BE2C (cell line): ENCODE results near the gene TBXAS1.

Source experiments
- DNase-seq: peaks from one replicate; pipeline ENCODE4 v3.0.0-alpha.2; 2020
- H3K27me3 ChIP-seq: fragments of 250-450 bp; sonication (Bioruptor Pico); 2 replicates; pipeline ENCODE4 v1.5.1; 2020; ENCODE audit warnings: mild to moderate bottlenecking
- H3K36me3 ChIP-seq: fragments of 250-450 bp; sonication (Bioruptor Pico); 2 replicates; pipeline ENCODE4 v1.5.1; 2020; ENCODE audit warnings: mild to moderate bottlenecking
- H3K4me1 ChIP-seq: fragments of 250-450 bp; sonication (Bioruptor Pico); 2 replicates; pipeline ENCODE4 v1.5.1; 2020
- H3K4me3 ChIP-seq: 2 replicates; pipeline ENCODE4 v1.5.1; 2011; ENCODE audit warnings: low read depth, low read length
- H3K9me3 ChIP-seq: fragments of 250-450 bp; sonication (Bioruptor Pico); 2 replicates; pipeline ENCODE4 v1.5.1; 2020
- CTCF ChIP-seq: IDR thresholded peaks from 2 replicates; pipeline ENCODE4 v1.5.1; 2012; ENCODE audit warnings: mild to moderate bottlenecking, low read depth, low read length

Gene TBXAS1

DNA sequence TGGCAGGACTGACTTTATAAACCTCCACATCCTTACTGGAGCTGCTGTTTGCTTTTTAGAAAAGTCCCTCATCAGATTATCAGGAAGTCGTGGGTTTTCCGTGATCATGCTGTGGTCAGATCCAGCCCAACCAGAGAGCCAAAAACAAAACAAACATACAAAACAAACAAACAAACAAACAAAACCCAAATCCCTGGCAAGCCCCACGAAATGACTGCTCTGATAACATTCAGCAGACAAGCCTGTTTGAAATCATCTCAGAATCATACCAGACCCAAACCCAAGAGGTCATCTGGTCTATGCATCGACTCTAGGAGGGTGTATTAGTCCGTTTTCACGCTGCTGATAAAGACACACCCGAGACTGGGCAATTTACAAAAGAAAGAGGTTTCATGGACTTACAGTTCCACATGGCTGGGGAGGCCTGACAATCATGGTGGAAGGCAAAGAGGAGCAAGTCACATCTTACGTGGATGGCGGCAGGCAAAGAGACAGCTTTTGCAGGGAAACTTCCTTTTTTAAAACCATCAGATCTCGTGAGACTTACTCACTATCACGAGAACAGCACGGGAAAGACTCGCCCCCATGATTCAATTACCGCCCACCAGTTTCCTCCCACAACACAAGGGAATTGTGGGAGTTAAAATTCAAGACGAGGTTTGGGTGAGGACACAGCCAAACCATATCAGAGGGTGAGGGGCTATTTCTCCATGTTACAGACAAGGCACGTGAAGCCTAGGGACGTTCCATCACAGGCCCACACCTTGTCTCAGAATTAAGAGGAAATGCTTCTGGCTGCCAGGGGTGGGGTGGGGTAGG is 148.0 kb downstream of the TBXAS1 start:
- Histone ChIP-seq H3K9me3 (no peaks in the 10 kb centered on the region), H3K4me3 (no peak overlapping the region), H3K4me1 (peaks cover 4% of the 10 kb centered on the region; the same call in 1 of the 2 replicates), H3K36me3 (no peaks in the 10 kb centered on the region), H3K27me3 (no peaks in the 10 kb centered on the region)
- TF ChIP-seq CTCF = no peak
- DNase-seq = no peak

DNA sequence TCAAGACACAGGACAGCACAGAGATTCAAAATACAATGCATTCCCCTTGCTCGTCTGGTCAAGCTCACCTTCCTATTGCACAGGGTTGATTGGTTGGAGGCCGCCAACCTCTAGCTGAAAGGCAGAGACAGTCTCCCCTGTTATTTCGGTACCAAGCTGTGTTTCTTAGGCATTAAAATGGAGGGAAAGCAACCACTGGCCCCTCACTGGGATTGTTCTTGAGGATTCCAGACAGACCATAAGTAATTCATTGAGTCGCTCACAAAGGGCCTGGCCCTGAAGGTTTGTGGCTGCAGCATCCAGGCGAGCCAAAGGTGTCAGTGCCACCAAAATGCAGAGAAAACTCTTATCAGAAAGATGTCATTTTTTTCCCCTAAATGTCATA is 152.4 kb downstream of the TBXAS1 start:
- no peak for DNase-seq
- H3K36me3 ChIP-seq = no peaks in the 10 kb centered on the region
- H3K27me3 ChIP-seq = no peaks in the 10 kb centered on the region
- TF ChIP-seq CTCF = no peak
- no peaks in the 10 kb centered on the region for H3K9me3 ChIP-seq
- peaks cover 4% of the 10 kb centered on the region; the same call in 1 of the 2 replicates for H3K4me1 ChIP-seq
- no peak overlapping the region for H3K4me3 ChIP-seq

DNA sequence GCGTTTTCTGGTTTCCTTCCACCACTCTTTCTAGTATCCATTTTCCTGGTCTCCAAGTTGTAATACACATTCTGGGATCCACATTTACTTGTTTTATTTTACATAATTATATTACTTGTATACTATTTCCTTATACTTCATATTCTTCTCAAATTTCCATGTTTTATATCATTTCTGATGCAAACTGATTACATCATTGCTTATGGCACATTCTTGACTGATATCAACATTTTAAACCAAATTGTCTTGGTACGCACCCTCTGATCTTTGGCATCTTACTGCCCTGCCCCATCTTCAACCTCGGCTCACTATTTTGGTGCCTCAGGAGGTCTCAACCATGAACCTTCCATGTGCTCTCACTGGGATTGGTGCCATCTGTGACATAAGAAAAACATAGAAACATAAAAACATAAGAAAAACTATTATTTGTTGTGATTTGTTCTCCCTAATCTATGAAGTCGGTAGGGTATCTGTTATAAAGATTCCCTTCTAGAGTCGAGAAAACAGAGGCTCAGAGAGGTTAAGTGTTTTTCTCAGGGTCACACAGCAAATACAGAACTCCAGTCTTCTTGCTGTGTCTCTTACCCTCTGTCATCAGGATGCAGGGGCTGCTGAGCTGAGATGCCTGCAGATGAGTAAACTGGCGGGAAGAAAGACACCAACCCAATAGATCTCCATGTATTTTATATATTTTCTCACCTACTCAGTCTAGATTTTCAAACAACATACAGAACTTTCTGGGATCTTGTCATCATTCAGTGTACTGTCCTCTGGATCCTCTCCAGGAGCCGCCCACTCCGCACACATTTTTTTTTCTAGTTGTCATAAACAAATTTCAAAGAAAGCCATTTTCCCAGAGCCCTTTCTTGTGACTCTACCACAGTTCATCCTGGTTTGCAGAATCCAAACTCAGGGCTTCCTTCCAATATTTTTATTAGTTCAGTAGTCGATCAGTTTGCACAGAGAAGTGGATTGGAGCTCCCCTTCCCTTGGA is 154.2 kb downstream of the TBXAS1 start:
- H3K9me3 ChIP-seq = no peaks in the 10 kb centered on the region
- H3K4me1 ChIP-seq = no peaks in the 10 kb centered on the region
- no peak for TF ChIP-seq CTCF
- no peaks in the 10 kb centered on the region for H3K36me3 ChIP-seq
- no peak for DNase-seq
- H3K4me3 ChIP-seq = no peak overlapping the region
- H3K27me3 ChIP-seq = no peaks in the 10 kb centered on the region

DNA sequence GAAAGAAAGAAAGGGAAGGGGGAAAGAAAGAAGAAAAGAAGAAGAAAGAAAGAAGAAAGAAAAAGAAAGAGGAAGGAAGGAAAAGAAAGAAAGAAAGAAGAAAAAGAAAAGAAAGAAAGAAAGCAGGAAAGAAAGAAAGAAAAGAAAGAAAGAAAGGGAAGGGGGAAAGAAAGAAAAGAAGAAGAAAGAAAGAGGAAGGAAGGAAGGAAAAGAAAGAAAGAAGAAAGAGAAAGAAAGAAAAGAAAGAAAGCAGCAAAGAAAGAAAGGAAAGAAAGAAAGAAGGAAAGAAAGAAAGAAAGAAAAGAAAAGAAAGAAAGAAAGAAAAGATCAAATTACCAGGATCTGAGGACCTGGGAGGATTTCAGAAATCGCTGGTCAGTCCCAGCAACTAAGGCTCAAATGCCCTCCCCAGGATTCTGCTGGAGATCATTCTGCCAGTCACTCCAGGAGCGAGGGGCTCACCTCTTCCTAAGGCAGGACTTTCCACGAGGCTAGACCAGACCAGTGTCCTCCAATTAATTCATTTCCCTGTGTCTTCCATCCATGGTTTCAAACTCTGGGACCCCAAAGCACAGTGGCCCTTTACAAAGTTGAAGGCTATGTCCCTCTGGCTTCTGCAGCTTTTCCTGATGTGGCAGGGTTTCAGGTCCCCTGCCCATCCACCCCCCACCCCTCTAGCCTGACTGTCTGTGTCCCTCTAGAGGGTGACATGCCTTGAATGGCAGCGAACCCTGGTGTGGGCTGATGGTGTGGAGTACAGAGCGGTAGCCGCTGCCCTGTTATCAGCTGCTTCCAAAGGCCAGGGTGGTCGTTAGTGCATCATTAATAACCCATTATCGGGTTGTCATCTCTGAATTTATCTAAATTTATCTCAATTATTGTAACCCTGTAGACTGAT is 155.8 kb downstream of the TBXAS1 start:
- H3K4me3 ChIP-seq = no peak overlapping the region
- no peak for DNase-seq
- no peak for TF ChIP-seq CTCF

GRCh38 chr7:139985811-139986210 is 156.7 kb downstream of the TBXAS1 start:
- Histone ChIP-seq H3K9me3 (no peaks in the 10 kb centered on the region), H3K36me3 (no peaks in the 10 kb centered on the region), H3K4me3 (no peak overlapping the region), H3K27me3 (no peaks in the 10 kb centered on the region), H3K4me1 (no peaks in the 10 kb centered on the region)
- no peak for DNase-seq
- no peak for TF ChIP-seq CTCF

More for the DNA sequence above, 155.8 kb downstream of the TBXAS1 start:
- H3K36me3 ChIP-seq = no peaks in the 10 kb centered on the region
- no peaks in the 10 kb centered on the region for H3K9me3 ChIP-seq
- H3K4me1 ChIP-seq = no peaks in the 10 kb centered on the region
- H3K27me3 ChIP-seq = no peaks in the 10 kb centered on the region
